ENCODE results near the gene SMG6.
A peak's percentile ranks its signal among the peaks of the same experiment; 100 is the strongest.
"Not testable (repeated sequence)": the region's sequence is repeated elsewhere in the genome, so short reads cannot be mapped to it uniquely, and the experiment has no call there.

Gene SMG6

GRCh38 chr17:2303204-2304188 is at the start of gene SMG6, which contains the start of gene SRR:
Gene SMG6 (minus strand): TSS chr17:2303785. CDS start chr17:2303720, 65 bp downstream.
Gene SRR (plus strand): TSS chr17:2303950. CDS start chr17:2315561, 11,611 bp downstream.
- DNase-seq: peak; percentile 60

DNA sequence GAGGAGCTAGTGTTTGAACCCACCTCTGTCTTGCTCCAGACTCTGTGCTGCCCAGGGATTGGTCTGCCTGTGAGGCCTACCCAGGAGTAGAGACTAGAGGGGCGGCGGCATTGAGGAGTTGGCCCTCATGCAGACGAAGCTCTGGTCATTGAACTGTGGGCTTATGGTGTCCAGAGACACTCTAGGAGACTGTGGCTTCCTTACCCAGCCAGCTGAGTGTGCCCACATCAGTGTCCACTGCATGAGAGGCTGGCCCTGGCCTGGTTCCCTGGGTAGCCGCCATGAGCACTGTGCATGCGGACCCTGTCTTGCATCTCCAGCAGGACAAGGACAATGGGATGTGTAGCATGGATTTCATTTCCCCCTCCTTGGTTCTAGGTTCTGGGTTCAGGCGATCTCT is 47.7 kb upstream of the SMG6 start:
- DNase-seq: no peak

- peak; percentile 89 for DNase-seq
These were observed 44.5 kb upstream of the SMG6 start for GRCh38 chr17:2347805-2348685.

DNA sequence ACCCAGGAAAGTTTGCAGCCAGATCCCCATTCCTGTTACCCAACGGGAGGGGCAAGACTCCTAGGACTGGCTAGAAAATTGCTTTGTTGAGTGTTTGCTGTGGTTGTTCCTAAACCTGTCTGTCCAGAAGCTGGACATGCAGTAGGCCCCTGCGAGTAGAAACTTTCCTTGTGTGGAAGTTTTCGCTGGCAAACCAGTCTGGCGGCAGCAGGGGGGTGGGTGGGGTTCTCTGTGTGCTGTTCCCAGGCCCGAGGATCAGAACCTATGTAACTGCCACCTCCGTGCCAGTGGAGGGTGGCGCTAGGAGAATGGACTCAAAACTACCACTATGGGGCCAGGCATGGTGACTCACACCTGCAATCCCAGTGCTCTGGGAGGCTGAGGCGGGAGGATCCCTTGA is 42.9 kb upstream of the SMG6 start:
- no peak for DNase-seq

- no peak for DNase-seq
These were observed 40.9 kb upstream of the SMG6 start for GRCh38 chr17:2344528-2344927.

DNA sequence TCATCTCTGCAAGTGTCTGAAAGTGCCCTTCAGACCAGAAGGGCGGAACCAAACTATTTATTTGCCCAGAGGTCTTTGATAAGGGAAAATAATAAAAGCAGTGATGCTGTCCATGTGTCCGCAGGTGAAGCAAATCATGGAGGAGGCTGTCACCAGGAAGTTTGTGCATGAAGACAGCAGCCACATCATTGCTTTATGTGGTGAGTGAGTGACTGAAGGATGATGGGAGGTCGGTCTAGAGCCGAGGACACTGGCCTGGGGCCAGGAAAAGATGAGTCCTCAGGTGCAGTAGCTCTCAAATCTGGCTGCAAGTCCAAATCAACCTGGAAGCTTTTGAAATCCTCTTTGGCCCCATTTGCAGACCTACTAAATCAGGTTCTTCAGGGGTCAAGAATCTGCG is 39.8 kb upstream of the SMG6 start:
- peak; percentile 4 for DNase-seq

DNA sequence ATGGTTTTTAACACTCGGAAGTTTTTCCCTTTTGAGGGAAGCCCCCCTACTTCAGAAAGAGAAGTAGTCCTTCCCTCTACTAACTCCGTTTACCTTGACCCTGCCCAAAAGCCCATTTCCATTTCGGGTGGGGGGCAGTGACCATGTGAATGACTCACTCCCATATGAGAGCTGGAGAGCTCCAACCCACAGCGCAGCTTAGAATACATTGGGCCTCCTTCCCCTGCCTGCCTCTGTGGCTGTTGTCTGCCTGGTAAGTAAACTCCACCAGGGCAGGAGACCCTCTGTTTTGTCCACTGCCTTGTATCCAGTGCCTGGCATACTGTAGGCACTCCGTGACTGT is 34.7 kb upstream of the SMG6 start:
- DNase-seq: no peak

DNA sequence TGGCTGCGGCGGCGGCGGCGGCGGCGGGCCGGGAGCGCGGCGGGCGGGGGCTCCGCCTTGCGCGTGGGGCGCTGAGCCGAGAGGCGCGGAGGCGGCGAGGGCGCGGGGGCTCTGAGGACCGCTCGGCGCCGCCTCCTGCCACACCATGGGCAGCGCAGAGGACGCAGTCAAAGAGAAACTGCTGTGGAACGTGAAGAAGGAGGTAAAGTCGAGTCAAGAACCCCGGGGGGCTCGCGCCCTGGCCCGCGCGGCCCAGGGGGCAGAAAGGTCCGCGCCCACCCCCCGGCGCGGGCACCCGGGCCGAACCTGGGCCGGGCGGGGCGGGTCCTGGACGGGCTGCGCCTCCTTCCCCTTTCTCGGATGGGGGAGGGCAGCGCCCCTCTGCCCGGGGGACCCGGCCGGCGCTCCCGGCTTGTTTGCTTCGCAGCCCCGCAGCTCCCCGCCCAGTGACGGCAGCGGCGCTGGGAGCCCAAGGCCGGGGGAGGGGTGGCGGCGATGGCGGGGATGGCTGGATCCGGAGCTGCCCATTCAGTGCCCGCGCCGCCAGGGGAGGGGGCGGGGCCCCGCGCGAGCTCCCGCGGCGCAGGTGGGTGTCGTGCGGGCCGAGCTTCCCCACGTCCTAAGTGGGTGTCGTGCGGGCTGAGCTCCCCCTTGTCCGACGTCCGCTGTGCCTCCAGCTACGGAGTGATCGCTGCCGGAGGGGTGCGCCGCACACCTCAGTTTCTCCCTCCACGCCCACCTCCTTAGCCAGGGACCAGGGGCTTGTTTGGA is 34.1 kb upstream of the SMG6 start:
- DNase-seq: peak; percentile 6

GRCh38 chr17:2336852-2337543 is 33.4 kb upstream of the SMG6 start, which contains the start of gene SGSM2:
Gene SGSM2 (plus strand): TSS chr17:2337501. CDS start chr17:2337689, 188 bp downstream.
- peak; percentile 36 for DNase-seq

DNA sequence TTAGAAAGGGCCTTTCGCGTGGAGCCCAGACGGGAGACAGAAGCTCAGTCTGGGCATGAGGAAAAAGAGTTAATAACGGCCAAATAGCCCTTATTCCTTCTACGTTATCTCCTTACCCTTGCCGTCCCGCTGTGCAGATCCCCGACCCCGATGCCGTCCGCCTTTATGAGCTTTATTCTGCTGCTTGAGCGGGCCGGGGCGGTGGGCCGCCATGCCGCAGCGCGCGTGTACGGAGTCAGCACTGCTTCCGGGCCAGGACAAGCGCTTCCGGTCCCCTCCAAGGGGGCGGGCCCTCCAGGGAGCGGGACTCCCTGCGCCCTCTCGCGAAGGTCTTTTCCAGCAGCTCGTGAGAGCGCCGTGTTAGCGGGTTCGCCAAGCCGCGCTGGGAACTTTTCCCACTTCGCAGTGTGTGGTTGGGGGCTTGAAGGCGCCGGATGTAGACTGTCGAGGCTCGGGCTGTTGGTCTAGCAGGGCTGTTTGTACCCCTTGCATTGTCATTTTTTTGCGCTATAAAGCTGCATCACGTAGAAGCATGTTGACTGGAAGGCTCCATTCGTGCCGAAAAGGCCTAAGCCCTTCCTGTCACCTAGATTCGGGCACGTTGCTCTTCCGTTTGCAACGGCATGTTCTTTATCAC is 32.7 kb upstream of the SMG6 start, which contains the start of gene TSR1:
TSS of gene TSR1 (minus strand) at position 243 of the 637 bp plus-strand sequence. CDS start at position 213, 30 bp downstream.
- DNase-seq: peak; percentile 35

GRCh38 chr17:2335726-2336214 is 32.2 kb upstream of the SMG6 start:
- DNase-seq: no peak

GRCh38 chr17:2331303-2331702 is 27.7 kb upstream of the SMG6 start:
- no peak for DNase-seq

DNA sequence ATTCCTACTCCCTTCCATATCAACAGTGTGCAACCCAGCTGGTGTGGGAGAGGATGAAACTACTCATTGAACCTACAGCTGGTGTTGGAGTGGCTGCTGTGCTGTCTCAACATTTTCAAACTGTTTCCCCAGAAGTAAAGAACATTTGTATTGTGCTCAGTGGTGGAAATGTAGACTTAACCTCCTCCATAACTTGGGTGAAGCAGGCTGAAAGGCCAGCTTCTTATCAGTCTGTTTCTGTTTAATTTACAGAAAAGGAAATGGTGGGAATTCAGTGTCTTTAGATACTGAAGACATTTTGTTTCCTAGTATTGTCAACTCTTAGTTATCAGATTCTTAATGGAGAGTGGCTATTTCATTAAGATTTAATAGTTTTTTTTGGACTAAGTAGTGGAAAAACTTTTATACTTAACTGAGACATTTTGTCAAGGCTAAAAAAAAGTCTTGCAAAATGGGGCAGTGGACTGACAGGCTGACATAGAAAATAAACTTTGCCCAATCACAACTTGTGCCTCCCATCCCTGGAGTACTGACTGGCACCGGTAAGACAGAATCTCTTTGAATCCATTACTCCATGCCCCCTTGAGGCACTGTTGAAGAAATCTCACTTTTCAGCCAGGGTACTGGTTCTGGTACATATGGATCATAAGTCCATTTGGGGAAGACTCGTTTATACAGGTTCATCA is 20.2 kb upstream of the SMG6 start:
- DNase-seq: no peak

DNA sequence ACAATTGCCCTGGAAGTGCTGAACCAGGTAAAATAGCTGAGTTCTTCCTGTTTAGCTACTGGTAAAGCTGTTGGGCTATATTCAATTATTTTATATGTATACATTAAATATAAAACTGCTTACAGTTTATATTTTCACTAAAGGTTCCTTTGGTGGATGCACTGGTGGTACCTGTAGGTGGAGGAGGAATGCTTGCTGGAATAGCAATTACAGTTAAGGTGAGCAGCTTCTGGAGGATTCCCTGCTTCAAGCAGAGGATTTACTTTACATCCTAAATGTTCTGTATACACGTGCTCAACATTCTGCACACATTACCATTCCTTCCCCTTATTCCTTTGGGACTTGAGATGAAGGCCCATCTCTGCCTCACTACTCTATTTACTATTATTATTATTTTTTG is 17.8 kb upstream of the SMG6 start:
- no peak for DNase-seq

- no peak for DNase-seq
These were observed 15.5 kb upstream of the SMG6 start for GRCh38 chr17:2319051-2319450.

DNA sequence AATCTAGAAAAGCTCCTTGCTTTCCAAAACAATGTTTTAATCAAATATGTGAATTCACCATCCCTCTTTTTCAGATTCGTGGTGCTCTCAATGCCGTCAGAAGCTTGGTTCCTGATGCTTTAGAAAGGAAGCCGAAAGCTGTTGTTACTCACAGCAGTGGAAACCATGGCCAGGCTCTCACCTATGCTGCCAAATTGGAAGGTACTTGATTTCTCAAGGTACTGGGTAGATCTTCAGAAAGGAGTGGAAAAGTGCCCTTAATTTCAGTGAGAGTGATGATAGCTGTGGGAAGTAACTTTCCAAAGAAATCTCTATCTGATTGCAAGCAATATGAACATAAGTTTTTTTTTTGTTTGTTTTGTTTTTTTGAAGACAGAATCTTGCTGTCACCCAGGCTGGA is 14.2 kb upstream of the SMG6 start:
- DNase-seq: no peak

DNA sequence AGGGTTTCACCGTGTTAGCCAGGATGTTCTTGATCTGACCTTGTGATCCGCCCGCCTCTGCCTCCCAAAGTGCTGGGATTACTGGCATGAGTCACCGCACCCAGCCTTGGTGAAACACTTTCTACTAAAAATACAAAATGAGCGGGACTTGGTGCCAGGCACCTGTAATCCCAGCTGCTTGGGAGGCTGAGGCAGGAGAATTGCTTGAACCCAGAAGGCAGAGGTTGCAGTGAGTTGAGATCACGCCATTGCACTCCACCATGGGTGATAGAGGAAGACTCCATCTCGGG is 13.3 kb upstream of the SMG6 start:
- DNase-seq: not testable (repeated sequence)

DNA sequence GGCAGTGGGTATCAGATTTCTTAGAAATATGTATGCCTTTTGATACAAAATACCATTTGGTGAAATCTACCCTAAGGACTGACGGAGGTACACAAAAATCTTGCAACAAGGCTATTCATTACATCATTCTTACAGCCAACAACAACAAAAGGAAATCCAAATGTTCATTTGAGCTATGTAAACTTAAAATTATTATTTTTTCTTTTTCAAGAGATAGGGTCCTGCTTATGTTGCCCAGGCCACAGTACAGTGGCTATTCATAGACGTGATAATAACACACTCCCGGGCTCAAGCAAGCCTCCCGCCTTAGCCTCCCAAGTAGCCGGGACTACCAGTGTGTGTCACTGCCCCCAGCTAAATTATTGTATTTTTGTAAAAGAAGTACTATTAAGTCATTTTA is 9.2 kb upstream of the SMG6 start:
- no peak for DNase-seq

DNA sequence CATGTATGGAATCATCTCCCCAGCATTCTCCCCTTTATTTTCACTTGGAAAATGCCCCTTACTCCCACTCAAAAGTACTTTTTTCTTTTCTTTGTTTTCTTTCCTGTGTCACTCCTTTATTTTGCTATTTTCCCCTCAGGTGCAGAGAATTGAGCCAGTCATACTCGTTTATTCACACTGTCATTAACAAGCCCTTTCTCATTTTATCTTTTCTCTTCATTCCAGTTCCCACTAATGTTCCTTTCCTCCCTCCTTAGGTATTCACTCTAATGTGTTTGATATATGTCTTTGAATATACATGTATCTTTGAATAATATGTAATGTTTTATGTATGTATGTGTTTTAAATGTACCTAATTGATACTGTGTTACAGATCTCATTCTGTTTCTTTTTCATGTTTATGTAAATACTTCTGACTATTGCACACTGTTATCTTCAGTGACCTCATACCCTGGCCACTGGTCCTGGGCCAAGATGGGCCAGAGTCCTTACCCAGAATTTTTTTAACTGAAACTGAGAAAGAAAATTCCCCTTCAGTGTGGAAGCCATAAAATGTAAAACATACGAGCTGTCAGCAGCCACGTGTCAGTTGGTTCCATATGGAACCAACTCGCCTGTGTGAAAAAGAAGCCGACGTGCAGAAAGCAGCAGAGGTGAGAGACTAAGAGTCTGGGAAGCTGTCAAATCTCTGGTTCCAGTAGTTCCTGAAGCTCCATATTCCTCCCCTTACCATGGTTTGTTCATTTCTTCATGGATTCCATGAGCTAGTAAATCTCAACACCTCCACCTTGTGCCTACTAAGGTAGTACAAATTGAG is 6.0 kb upstream of the SMG6 start:
- DNase-seq: no peak

DNA sequence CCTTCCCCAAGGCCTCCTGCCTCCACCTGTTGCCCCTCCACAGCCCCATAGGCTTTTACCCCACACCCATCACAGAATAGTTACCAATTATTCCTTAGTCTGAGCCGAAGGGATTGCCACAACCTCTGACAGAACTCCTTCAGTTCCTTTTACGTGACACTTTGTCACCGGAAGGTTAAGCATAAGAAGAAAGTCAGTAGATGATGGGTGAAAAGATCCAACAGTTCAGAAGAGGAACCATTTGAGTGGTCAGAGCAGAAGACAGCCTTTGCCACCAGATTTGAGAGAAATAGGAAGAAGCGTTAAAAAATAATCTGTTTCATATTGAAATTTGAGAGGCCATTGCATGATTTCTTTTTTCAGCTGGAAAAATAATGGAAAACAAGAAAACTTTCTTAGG is 1.3 kb upstream of the SMG6 start:
- DNase-seq: no peak
